ENCODE data around the gene VSTM1.

DNA sequence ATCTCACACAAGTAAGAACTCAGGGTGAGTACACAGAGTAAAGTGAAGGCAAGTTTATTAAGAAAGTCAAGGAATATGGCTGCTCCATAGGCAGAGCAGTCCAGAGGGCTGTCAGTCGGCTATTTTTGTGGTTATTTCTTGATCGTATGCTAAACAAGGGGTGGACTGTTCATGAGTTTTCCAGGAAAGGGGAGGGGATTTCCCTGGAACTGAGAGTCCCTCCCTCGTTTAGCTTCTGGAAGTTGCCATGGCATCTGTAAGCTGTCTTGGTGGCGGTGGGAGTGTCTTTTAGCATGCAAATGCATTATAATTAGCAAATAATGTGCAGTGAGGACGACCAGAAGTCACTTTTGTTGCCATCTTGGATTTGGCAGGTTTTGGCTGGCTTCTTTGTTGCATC, 5.8 kb upstream of the VSTM1 start:
- TF ChIP-seq, protein P1, sequence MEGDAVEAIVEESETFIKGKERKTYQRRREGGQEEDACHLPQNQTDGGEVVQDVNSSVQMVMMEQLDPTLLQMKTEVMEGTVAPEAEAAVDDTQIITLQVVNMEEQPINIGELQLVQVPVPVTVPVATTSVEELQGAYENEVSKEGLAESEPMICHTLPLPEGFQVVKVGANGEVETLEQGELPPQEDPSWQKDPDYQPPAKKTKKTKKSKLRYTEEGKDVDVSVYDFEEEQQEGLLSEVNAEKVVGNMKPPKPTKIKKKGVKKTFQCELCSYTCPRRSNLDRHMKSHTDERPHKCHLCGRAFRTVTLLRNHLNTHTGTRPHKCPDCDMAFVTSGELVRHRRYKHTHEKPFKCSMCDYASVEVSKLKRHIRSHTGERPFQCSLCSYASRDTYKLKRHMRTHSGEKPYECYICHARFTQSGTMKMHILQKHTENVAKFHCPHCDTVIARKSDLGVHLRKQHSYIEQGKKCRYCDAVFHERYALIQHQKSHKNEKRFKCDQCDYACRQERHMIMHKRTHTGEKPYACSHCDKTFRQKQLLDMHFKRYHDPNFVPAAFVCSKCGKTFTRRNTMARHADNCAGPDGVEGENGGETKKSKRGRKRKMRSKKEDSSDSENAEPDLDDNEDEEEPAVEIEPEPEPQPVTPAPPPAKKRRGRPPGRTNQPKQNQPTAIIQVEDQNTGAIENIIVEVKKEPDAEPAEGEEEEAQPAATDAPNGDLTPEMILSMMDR (conservative IDR thresholded peaks at IDR 0.05; ENCODE audit: low read depth, low read length), result no peak
- TF ChIP-seq CHD1 (IDR thresholded peaks at IDR 0.05; ENCODE audit: low read depth, low read length) (no peak), RCOR1 (IDR thresholded peaks at IDR 0.05; ENCODE audit: insufficient replicate concordance, low read length) (no peak), RFX5 (IDR thresholded peaks at IDR 0.05; ENCODE audit: low read depth, low read length) (no peak), CEBPB (IDR thresholded peaks at IDR 0.05; ENCODE audit: low read depth, low read length) (no peak), MXI1 (IDR thresholded peaks at IDR 0.05; ENCODE audit: borderline replicate concordance, low read depth, low read length) (no peak), POLR2A (IDR thresholded peaks at IDR 0.05; ENCODE audit: low read depth, low read length) (no peak), RAD21 (IDR thresholded peaks at IDR 0.05; ENCODE audit: low read length) (no peak), NFE2L2 (IDR thresholded peaks at IDR 0.05; ENCODE audit: low read depth, low read length) (no peak), FOS (IDR thresholded peaks at IDR 0.05; ENCODE audit: low read depth, low read length) (no peak), SMC3 (IDR thresholded peaks at IDR 0.05; ENCODE audit: low read depth, low read length) (no peak)
- TF ChIP-seq, protein P2, sequence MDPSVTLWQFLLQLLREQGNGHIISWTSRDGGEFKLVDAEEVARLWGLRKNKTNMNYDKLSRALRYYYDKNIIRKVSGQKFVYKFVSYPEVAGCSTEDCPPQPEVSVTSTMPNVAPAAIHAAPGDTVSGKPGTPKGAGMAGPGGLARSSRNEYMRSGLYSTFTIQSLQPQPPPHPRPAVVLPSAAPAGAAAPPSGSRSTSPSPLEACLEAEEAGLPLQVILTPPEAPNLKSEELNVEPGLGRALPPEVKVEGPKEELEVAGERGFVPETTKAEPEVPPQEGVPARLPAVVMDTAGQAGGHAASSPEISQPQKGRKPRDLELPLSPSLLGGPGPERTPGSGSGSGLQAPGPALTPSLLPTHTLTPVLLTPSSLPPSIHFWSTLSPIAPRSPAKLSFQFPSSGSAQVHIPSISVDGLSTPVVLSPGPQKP (IDR thresholded peaks at IDR 0.05; ENCODE audit: borderline replicate concordance, low read depth, low read length), result no peak
